ENCODE data around the gene MPPE1.

DNA sequence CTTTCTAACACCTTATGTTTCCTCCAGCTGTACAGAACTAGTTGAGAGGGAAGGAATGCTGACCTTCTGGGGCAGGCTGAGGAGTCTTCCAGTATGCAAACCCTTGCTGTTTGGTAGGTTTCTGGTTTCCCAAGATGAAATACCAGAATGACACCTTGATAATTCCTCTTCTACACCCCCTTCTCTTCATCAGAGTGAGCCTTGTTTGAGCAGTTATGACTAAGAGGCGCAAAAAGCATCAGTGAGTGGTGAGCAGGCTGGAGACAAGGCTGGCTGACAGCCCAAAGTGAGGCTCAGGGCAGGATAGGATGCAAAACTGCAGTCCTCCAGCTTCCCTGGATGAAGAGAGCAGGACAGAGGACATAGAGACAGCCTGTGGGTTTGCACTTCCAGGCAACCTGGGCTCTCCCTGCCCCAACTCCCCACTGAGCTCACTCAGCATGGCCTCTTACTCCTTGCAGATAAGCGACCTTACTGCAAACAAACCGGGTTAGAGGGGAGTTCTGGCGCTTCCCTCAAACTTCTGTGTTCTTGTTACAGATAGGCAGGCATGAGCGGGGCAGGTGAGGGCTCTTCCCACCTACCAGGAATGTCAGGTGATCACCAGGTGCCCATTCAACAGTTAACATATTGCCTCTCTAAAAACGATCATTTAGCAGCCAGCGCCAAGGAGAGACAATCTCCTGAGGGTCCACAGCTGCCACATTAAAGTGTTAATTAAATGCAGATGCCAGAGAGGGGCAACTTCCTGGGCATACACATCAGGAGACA is 5.4 kb downstream of the MPPE1 start:
- TF ChIP-seq, protein P1, sequence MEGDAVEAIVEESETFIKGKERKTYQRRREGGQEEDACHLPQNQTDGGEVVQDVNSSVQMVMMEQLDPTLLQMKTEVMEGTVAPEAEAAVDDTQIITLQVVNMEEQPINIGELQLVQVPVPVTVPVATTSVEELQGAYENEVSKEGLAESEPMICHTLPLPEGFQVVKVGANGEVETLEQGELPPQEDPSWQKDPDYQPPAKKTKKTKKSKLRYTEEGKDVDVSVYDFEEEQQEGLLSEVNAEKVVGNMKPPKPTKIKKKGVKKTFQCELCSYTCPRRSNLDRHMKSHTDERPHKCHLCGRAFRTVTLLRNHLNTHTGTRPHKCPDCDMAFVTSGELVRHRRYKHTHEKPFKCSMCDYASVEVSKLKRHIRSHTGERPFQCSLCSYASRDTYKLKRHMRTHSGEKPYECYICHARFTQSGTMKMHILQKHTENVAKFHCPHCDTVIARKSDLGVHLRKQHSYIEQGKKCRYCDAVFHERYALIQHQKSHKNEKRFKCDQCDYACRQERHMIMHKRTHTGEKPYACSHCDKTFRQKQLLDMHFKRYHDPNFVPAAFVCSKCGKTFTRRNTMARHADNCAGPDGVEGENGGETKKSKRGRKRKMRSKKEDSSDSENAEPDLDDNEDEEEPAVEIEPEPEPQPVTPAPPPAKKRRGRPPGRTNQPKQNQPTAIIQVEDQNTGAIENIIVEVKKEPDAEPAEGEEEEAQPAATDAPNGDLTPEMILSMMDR (IDR thresholded peaks at IDR 0.05) = no peak
- TF ChIP-seq POLR2A (IDR thresholded peaks at IDR 0.05) (no peak), EP300 (IDR thresholded peaks at IDR 0.05) (no peak)

Measured in gastroesophageal sphincter (tissue), 3 donors.